ENCODE results near the gene CLEC14A. TPM values are rescaled to one million over a fixed set of nuclear protein-coding genes. Genes with fewer than 3 reads are reported as not detected.

CLEC14A gene, protein sequence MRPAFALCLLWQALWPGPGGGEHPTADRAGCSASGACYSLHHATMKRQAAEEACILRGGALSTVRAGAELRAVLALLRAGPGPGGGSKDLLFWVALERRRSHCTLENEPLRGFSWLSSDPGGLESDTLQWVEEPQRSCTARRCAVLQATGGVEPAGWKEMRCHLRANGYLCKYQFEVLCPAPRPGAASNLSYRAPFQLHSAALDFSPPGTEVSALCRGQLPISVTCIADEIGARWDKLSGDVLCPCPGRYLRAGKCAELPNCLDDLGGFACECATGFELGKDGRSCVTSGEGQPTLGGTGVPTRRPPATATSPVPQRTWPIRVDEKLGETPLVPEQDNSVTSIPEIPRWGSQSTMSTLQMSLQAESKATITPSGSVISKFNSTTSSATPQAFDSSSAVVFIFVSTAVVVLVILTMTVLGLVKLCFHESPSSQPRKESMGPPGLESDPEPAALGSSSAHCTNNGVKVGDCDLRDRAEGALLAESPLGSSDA
- total RNA-seq (2014; rRNA removed; shearing (Covaris generic)): not detected in 2 replicates

DNA sequence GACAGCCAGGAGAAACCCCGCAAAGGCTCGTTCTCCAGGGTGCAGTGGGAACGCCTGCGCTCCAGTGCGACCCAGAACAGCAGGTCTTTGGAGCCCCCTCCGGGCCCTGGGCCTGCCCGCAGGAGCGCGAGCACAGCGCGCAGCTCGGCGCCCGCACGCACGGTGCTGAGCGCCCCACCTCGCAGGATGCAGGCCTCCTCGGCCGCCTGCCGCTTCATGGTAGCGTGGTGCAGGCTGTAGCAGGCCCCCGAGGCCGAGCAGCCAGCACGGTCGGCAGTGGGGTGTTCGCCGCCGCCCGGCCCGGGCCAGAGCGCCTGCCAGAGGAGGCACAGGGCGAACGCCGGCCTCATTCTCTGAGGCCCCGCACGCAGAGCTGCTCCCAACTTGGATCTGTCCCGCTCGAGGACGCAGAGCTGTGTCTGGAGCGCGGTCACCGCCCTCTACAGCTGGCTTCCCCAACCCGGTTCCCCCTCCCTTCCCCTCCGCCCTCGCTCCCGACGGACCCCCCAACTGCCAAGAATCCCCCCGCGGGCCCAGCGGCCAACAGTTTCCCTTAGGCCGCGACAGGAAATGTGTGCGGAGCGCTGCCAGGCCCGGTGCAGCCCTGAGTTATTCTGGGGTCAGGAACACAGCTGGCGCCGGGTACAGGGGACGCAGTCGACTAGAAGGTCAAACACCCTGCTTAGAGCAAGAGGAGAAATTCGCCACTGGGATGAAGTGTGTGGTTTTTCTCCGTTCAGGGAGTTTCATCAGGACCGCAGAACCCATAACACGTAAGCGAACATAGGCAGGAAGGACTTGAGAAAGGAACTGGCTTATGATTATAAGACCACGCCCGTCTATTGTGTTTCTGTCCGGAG is at the start of gene CLEC14A:
Gene CLEC14A (minus strand): TSS at position 421 of the 860 bp plus-strand sequence. CDS start 71 bp downstream, at position 350.
- no peak for DNase-seq (ENCODE audit: low spot score)

DNA sequence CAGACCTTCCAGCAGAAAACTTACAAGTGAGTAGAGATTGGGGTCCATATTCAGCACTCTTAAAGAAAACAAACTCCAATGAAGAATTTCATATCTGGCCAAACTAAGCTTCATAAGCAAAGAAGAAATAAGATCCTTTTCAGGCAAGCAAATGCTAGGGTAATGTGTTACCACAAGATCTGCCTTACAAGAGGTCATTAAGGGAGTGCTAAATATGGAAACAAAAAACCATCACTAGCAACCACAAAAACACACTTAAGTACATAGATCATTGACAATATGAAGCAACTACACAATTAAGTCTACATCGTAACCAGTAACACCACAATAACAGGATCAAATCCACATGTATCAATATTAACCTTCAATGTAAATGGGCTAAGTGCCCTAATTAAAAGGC is 47.1 kb upstream of the CLEC14A start:
- no peak for DNase-seq (ENCODE audit: low spot score)

DNA sequence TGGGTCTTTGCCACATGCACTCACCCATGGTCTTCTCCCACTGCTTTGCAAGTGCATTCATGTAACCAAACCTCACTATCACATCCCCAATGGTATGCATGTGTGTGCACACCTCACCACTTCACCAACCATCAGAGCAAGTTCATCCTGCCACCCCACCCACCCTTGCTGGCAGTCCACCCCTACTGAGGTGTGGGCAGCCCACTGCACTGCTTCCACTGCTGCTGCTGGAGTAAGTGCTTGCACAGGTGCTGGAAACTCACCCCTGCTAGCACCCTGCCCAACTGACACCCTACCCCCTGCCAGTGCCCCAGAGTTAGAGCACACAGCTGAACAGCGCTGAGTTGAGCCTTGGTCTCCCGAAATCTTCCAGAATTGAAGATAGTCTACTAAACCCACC is 46.1 kb upstream of the CLEC14A start:
- no peak for DNase-seq (ENCODE audit: low spot score)

GRCh38 chr14:38297681-38298080 is 41.8 kb upstream of the CLEC14A start:
- no peak for DNase-seq (ENCODE audit: low spot score)

- DNase-seq (ENCODE audit: low spot score): no peak
Observed at GRCh38 chr14:38291681-38292467, 36.0 kb upstream of the CLEC14A start.

- DNase-seq (ENCODE audit: low spot score): no peak
Observed at GRCh38 chr14:38290601-38291188, 34.8 kb upstream of the CLEC14A start.

- DNase-seq (ENCODE audit: low spot score): no peak
Observed at GRCh38 chr14:38286452-38286851, 30.6 kb upstream of the CLEC14A start.

DNA sequence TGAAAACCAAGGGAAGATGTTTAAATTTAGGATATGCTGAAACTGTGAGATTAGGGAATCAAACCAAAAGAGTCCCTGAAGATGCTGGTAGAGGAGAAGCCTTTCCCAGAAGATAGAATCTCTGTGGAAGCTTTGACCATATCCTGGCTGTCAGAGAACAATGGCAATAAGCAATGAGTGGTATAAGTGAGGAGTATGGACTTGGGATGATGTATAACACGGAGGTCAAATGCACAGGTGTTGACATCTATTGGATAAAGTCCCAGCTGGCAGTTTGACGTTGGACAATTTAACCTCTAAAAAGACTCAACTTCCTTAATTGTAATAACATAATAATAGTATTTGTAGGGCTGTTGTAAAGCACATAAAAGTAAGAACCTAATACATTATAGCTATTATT is 30.1 kb upstream of the CLEC14A start:
- no peak for DNase-seq (ENCODE audit: low spot score)

- DNase-seq (ENCODE audit: low spot score): no peak
Observed at GRCh38 chr14:38282936-38283335, 27.0 kb upstream of the CLEC14A start.

DNA sequence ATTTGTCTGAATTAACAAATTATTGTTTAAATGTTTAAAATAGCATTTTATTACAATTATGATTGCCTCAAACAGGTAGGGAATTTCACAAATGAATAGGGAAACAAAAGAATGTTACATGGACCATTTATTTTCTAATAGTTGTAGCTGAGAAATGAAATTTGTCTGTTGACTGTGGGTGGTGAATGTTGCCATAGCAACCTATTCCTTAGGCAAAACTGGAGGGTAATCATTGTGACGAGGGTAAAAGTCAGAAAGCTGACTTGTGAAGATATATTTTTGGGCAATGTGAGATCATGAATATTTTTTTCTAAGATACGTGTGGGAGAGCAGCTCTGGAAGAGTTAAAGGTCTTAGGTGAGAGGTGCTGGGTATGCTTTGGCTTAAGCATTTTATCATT is 24.2 kb upstream of the CLEC14A start:
- no peak for DNase-seq (ENCODE audit: low spot score)

DNA sequence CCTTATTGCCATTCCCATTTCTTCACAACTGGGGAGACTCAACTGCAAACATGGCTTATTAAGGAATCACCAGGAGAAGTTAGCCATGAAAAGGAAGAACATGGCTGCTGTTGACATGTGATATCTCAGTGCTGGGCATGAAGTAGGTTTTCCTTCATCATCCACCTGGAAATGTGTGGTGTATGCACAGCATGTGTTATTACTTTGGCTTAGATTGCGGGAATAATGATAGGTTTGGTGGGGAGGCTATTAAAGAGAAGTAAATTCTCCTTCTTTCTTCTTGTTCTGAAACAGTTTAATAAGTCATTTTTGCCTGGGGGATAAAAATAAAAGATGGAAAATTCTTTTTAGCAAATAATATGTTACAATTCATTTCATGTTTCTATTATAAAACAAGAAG is 23.7 kb upstream of the CLEC14A start:
- no peak for DNase-seq (ENCODE audit: low spot score)

DNA sequence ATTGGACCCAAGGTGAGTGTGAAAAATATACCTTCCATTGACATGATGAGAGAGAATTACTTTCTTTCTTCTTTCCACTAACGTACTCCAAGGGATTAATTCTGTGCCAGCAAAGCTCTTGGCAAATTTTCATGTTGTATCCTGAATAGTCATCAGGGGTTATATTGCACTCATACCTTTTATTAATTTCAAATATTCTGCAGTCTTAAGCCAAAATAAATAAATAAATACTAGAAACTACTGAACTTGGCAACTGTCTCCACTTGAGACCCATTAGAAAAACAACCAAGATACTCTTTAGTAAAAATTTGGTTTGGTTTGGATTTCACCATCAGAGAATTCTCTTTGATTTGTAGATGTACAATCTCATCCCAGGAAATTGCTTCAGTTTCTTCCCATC is 22.1 kb upstream of the CLEC14A start:
- DNase-seq (ENCODE audit: low spot score): no peak

GRCh38 chr14:38262844-38263243 is 7.0 kb upstream of the CLEC14A start:
- no peak for DNase-seq (ENCODE audit: low spot score)

GRCh38 chr14:38261620-38262019 is 5.7 kb upstream of the CLEC14A start:
- no peak for DNase-seq (ENCODE audit: low spot score)

- no peak for DNase-seq (ENCODE audit: low spot score)
Observed at GRCh38 chr14:38257507-38257906, 1.6 kb upstream of the CLEC14A start.

DNA sequence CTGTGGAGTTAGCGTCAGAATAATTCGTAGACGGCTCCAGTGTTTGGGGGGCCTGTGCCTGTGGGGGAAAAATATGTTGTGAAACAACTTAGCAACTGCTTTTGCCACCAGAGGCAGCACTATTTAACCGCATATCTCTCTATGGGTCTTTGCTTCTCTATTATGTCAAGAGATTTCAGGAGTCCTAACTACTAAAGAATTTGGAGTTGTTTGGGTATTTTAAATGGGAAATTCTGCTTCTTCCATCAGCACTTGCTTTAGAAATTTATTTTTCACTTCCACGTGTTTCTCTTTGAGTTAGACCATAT is 594 bp upstream of the CLEC14A start:
- no peak for DNase-seq (ENCODE audit: low spot score)

DNA sequence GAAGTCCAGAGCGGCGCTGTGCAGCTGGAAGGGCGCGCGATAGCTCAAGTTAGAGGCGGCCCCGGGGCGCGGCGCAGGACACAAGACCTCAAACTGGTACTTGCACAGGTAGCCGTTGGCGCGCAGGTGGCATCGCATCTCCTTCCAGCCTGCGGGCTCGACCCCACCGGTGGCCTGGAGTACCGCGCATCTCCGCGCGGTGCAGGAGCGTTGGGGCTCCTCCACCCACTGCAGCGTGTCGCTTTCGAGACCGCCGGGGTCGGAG is 553 bp downstream of the CLEC14A start:
- no peak for DNase-seq (ENCODE audit: low spot score)

DNA sequence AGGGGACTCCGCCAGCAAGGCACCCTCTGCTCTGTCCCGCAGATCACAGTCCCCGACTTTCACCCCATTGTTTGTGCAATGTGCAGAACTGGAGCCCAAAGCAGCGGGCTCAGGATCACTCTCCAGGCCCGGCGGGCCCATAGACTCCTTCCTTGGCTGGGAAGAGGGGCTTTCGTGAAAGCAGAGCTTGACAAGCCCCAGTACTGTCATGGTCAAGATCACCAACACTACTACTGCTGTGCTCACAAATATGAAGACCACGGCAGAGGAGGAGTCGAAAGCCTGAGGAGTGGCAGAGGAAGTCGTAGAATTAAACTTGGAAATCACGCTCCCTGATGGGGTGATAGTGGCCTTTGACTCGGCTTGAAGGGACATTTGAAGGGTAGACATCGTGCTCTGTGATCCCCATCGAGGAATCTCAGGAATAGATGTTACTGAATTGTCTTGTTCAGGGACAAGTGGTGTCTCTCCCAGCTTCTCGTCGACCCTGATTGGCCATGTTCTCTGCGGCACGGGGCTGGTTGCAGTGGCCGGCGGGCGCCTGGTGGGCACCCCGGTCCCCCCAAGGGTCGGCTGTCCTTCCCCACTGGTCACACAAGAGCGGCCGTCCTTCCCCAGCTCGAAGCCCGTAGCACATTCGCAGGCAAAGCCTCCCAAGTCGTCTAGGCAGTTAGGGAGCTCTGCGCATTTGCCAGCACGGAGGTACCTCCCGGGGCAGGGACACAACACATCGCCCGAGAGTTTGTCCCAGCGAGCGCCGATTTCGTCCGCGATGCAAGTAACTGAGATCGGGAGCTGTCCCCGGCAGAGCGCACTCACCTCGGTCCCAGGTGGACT is 1.1 kb downstream of the CLEC14A start:
- DNase-seq (ENCODE audit: low spot score): no peak

DNA sequence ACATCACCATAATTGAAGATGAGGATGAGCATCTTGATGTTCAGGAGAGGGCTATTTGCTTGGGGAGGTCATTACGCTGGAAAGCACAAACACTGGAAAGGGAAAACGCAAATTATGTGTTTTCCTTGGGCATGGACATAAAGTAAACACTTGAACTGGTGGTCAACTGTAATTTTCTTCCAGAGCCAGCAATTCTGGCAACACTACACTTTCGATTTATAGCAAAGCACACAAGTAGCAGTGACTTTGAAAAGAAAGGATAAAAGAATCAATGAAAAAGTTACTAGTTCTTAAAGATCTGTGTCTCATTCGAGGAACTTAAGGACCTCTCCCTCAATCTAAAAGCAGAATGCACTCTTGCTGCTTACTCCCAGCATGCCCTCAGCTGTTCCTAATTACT is 2.2 kb downstream of the CLEC14A start:
- DNase-seq (ENCODE audit: low spot score): no peak

DNA sequence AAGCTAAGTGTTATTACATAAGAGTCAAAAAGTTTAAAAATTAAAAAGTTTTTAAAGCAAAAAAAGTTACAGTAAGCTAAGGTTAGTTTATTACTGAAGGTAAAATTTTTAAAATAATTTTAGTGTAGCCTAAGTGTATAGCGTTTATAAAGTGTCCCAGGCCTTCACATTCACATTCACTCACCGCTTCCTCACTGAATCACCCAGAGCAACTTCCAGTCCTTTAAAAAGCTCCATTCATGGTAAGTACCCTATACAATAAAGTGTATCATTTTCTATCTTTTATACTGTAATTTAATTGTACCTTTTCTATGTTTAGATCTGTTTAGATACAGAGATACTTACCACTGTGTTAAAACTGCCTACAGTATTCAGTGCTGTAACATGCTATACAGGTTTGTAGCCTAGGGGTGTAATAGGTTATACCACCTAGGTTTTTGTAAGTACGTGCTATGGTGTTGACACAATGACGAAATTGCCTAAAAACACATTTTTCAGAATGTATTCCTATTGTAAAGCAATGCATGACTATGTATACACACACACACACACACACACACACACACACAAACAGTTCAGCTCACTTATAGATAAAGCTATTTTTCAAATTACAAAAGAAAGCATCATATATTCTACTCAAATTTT is 3.7 kb downstream of the CLEC14A start:
- DNase-seq (ENCODE audit: low spot score): no peak
